Inflammatory macrophage treated with lipopolysaccharide for 1 hour (primary cell): ENCODE results near the gene SULF2.
"Not testable (repeated sequence)": the region's sequence is repeated elsewhere in the genome, so short reads cannot be mapped to it uniquely, and the experiment has no call there.

ENCODE experiments used
- DNase-seq, 2 donors: peaks; one replicate each; pipeline ENCODE4 v3.0.0-alpha.2; 2020 to 2022

SULF2 gene

GRCh38 chr20:47804224-47804825 lies 19.0 kb upstream of the SULF2 start:
- DNase-seq: not testable (repeated sequence)

DNA sequence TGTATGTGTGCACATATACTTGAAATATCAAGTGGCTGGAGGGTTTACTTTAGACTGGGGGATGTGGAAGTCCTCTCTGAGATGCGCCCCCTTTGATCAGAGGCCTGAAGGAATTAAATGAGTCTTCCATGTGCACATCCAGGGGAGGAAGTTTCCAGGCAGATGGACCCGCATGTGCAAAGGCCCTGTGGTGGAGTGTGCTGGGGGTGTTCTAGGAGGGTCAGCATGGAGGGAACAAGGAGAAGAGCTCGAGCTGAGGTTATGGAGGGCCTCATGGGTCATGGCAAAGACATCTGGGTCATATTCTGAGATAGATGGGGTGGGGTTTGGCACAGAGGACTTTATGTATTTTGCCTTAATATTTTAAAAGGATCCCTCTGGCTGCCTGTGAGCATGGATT lies 17.7 kb upstream of the SULF2 start:
- no peak for DNase-seq

DNA sequence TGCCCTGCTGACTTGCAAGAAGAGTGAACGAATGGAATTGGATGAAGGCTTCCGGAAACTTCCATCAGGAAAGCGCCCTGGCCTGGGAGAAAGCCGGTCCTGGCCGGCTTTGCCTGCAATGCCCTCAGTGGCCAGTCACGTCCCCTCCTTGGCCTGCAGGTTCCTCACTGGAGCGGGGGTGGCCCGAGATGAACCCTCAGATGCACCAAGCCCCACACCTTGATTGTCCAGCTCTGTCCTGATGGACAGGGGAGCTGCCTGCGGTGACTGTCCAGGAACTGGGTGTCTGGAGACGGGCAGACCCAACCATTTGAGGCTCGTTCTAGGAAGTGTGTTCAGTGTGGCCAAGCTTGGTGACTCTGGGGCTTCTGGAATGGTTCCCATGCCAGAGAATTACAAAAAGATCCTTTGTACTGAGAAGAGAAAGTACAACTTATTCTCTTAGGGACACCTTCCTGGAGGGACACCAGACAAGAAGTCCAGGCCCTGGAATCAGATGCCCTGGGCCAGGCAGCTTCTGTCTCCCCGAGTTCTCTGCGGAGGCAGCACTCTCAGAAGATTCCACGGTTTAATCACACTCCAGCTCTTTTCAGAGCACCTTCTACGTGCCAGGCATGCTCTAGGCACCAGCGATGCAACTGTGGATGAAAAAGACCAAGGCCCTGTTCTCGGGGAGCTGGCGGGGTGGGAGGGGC lies 17.1 kb upstream of the SULF2 start:
- no peak for DNase-seq

- DNase-seq: no peak
Observed at GRCh38 chr20:47801759-47802158, 16.5 kb upstream of the SULF2 start.

GRCh38 chr20:47801079-47801478 lies 15.8 kb upstream of the SULF2 start:
- DNase-seq: no peak

GRCh38 chr20:47800623-47801022 lies 15.3 kb upstream of the SULF2 start:
- no peak for DNase-seq

DNA sequence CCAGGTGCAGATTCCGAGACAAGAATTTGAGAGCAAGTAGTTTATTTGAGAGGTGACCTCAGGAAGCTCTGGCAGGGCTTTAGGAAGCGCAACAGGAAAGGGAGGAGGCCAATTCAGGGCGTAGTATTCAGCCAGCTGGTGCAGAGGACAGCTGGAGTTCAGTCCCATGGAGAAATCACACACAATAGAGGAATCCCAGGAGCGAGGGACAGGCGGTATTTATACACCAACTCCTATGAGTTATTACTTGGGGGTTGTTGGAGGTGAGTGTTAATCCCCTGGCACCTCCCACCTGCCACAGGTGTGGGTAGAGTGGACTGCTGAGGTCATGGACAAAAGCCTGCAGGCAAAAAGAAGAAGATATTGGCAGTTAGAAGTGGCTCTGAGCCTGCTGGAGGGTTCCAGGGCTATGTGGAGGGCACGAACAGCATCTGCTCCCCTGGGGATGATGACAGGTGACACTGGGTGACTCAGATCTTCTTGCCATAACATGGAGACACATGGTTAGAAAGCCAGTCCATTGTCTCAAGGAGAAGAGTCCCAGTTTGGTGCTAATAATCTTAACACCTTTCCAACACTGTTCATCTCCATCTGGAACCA lies 13.9 kb upstream of the SULF2 start:
- no peak for DNase-seq

GRCh38 chr20:47796971-47797370 lies 11.7 kb upstream of the SULF2 start:
- peak; percentile 63 to 67 for DNase-seq

DNA sequence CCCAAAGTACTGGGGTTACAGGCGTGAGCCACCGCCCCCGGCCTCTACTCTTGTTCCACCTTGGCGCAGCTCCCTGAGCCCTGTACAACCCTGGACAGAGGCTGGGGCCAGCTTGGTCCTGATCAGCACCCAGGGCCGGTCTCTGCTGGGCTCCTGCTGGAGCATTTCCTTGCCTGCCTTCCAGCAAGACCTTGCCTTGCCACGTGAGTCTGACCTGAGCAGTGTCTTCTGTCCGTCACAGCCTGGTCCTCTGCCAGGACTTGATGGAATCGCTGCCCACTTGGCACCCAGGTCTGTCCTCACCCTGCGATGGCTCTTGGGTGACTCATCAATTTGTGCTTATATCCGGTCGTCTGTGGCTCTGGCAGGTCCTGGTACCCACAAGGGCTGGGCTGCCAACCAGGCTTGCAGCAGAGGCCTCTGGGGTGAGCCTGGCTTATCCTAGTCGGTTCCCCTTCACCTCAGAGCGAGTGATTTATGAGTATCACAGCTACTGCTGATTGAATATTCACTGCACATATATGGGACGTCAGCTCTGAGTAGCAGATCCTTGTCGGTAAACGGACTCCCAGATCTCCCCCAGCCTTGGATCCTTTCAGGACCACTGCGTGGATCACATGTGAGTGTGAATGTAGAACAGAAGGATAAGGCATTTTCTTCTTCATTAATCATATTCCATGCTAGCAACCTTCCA lies 10.1 kb upstream of the SULF2 start:
- DNase-seq: no peak

DNA sequence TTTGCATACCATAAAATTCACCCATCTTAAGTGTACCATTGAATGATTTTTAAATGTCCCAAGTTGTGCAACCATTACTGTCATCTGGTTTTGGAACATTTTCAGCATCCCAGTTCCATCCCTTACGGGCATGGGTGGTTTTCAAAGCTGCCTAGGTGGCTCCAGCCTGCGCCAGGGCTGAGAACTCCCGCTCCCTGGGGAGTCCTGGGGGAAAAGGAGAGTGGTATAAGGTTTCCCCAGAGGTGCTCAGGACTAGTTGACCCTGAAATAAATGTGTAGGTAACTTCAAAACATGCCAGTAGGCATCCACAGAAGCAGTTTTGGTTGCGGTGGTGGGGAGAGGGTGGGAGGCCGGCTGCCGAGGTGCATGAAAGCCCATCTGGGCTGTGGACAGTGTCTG lies 9.0 kb upstream of the SULF2 start:
- DNase-seq: not testable (repeated sequence)

DNA sequence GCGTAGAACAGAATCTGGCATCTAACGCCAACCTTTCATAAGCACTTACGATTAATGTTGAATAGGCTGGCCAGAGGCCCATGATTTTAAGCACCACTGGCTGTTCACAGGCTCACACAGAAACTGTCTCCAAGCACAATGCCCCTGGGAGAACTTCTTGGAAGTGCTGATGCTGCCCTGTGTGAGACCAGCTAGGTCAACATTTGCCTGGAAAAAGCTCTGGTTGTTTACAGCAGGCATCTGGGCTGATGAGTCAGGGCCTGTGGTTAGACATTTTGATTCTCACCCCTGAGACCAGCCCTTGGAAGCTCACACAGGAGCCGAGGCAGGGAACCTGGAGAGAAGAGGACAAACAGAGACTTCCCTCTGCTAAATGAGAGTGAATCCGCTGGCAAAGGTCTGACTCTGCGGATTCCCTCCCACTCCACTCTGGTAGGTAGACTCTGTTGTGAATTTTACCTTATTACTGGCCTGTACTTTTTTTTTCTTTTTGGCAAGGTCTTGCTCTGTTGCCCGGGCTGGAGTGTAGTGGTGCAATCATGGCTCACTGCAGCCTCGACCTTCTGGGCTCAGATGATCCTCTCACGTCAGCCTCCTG lies 6.8 kb upstream of the SULF2 start:
- no peak for DNase-seq

DNA sequence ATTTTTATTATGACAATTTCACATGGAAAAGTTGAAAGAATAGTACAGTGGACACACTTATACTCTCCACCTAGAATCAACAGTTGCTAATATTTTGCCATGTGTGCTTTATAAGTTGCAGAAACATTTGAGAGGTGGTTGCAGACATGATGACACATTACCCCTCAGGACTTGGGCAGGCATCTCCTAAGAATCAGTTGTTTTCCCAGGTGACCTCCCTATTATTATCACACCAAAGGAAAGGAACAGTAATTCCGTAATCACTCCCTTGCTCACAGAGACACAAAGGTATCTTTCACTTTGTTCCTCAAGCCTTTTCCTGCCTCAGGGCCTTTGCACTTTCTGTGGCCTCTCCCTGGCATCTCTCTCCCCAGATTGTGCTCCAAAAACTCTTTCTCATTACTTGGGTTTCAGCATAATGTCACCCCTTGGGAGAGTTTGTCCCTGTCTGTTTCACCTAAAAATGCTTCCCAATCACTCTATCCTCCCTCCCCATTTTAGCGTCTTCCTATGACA lies 5.9 kb upstream of the SULF2 start:
- no peak for DNase-seq

DNA sequence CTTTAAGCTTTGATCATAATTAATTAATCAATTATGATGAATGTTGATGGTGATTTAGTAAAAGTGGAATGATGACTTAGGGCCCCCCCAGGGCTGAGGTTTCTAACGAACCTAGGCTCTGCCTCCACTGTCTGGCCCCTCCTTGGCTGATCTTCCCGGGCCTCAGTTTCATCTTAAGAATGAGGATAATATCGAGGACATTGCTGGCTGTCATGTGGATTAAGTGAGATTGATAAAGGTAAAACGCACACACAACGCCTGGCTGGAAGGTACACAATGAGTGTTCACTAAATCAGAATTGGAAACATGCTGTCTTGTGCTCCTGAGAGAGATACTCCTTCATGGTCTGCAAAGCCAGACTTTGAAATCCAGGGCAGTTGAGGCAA lies 5.3 kb upstream of the SULF2 start:
- DNase-seq: no peak

- no peak for DNase-seq
Observed at GRCh38 chr20:47789764-47790579, 4.7 kb upstream of the SULF2 start.

GRCh38 chr20:47789081-47789763 lies 3.9 kb upstream of the SULF2 start:
- no peak for DNase-seq

DNA sequence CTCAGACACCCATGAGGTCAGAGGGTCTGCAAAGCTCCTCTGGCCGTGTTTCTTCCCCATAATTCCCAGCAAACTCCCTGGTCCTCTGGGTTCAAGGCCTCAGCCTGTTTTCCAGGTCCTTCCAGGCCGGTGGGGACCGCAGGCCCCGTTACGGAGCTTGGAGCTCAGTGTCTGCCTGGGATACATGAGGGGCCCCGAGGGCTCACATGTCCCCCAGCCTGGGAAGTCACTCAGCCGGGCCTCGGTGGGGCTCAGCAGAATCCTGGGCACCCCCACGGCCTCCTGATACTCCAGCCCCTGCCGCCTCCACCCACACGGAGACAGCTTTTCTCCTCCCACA lies 3.4 kb upstream of the SULF2 start:
- no peak for DNase-seq

DNA sequence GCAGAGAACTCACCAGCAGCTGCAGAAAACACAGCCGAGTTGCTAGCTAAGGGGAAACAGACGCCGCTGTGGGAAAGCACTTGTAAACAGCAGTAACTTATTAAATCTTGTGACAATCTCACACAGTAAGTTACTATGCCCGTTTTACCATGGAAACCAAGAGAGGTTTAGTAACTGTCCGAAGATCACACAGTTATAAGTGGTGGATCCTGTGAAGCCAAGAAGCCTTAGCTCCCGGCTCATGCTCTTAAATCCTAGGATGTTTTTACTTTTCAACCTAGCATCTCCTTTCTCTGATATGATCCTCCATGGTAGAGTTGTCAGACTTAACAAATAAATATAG lies 1.5 kb upstream of the SULF2 start:
- DNase-seq: no peak

GRCh38 chr20:47785854-47786764 lies 828 bp upstream of the SULF2 start:
- peak; percentile 53 to 83 for DNase-seq

- no peak for DNase-seq
Observed at GRCh38 chr20:47784599-47785310, 526 bp downstream of the SULF2 start.
